Hepatocyte (in vitro differentiated cells): Measurements from ENCODE around the gene DHCR24.

Experiments
- CTCF ChIP-seq: fragments of 200-600 bp; sonication (generic); IDR thresholded peaks from 2 replicates; pipeline ENCODE4 v1.5.1; 2016; ENCODE audit warnings: antibody characterized with exemption, mild to moderate bottlenecking; ENCODE audit not compliant: poor library complexity
- EZH2 ChIP-seq: fragments of 200-600 bp; sonication (generic); IDR thresholded peaks from 2 replicates; pipeline ENCODE4 v1.6.1; 2016; ENCODE audit warnings: antibody characterized with exemption, mild to moderate bottlenecking, borderline replicate concordance
- EZH2phosphoT487 ChIP-seq: fragments of 200-600 bp; sonication (generic); IDR thresholded peaks from one replicate; pipeline ENCODE4 v1.6.1; 2018; ENCODE audit warnings: antibody characterized with exemption, mild to moderate bottlenecking, low read depth, moderate library complexity; ENCODE audit not compliant: unreplicated experiment, severe bottlenecking

GRCh38 chr1:54812801-54813484 lies 74.1 kb downstream of the DHCR24 start:
- TF ChIP-seq EZH2 (no peak), CTCF (no peak), EZH2phosphoT487 (no peak)
